HG03064 (cell line): ENCODE measurements around the gene NBAS.

ENCODE experiments used
- ATAC-seq: cut with Tn5 transposase; IDR thresholded peaks from one replicate; pipeline ENCODE4 v1.9.1; 2021; ENCODE audit warnings: low read depth; ENCODE audit not compliant: unreplicated experiment

Gene NBAS

DNA sequence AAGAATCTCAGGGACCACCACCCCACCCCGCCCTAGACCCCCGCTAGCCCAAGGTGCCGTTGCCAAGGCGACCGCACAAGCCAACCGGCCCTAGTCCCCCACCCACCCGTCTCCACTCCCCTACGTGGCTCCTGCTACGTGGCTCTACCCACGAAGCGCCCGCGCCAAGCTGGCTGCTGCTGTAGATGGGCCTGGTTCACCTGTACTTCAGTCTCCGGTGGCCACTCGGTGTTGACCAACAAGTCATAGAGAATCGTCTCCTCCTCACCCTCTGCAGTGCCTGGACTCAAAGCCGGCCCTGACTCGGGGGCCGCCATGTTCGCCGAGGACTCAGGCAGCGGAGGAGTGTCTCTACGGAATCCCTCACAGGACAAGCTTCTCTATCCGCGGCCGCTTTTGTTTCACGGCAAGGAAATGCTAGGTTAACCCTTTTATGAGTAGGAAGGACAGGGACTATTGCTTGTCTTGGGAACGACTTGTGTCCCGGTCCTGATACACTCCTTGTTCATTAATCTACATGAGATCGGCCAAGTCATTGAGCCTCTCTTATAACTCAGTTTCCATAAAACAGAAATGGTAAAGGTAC lies at the start of gene NBAS:
NBAS (minus strand) TSS at position 347 of the 586 bp plus-strand sequence; CDS start at position 317, 30 bp downstream.
- ATAC-seq: peak; percentile 89

- ATAC-seq: no peak
Measured at GRCh38 chr2:15610430-15610952, 49.4 kb upstream of the NBAS start.

DNA sequence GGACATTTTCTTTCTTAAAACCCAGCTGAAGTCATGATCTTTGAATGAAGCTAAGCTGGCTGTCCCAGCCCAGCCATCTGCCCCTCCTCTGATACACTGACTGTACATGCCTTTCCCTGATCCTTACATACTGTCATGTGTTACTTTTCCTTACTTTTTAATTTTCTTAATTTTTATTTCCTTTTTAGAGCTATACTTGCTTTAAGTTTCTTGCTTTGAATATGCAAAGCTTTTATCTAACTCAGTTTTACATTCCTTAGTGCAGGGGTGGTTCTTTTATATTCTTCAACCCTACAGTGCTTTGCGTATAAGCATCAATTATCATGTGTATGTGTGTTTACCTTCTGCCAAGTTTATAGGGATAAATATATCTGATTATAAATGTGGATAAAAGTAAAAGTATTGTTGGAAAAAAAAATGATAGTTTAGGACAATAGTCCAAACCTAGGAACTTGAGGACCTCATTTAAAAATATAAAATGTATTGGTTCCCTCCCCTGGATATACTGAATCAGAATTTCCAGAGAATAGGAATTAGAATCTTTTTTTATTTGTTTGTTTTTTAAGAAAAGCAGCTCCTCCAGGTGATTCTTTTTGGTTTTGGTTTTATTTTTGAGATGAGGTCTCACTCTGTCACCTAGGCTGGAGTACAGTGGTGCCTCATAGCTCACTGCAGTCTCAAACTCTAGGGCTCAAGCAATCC lies 48.4 kb upstream of the NBAS start:
- no peak for ATAC-seq

GRCh38 chr2:15608392-15608761 lies 47.2 kb upstream of the NBAS start:
- no peak for ATAC-seq

DNA sequence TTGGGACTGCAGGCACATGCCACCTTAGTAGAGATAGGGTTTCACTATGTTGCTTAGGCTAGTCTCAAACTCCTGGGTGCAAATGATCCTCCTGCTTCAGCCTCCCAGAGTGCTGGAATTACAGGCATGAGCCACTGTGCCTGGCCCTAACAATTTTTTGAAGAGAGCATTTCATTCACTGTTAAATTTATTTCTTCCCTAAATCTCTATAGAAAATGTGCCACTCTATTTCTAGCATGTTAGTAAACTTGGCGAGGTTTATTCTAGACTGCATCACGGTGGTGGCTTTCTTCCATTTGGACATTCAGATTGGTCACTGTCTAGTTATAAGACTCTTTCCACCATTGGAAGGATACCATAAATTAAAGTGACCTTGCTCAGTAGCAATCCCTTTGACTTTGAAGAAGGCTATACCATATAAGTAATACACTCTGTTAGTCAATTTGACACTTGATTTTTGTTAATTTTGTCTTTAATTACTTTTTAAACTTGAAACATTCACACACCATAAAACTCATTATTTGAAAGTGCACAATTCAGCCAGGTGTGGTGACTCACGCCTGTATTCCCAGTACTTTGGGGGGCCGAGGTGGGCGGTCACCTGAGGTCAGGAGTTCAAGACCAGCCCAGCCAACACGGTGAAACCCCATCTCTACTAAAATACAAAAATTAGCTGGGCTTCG lies 46.7 kb upstream of the NBAS start:
- no peak for ATAC-seq

GRCh38 chr2:15606481-15607441 lies 45.6 kb upstream of the NBAS start:
- no peak for ATAC-seq

DNA sequence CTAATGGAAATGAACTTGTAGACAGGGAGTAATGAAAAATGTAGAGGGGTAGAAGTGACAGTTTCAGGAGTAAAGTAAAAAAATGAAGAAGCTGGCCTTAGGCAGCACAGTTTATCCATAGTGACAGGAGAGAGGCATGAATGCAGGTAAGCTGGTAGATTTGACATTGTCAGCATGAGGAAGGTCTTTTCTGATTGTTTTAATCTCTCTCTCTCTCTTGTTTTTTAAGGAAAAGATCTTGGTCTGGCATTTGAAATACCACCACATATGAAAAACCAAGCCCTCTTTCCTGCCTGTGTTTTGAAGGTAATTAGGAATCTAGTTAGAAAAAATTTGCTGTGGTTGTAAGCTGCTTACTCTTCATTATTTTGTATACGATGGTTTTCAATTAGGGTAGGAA lies 44.6 kb upstream of the NBAS start:
- ATAC-seq: no peak

DNA sequence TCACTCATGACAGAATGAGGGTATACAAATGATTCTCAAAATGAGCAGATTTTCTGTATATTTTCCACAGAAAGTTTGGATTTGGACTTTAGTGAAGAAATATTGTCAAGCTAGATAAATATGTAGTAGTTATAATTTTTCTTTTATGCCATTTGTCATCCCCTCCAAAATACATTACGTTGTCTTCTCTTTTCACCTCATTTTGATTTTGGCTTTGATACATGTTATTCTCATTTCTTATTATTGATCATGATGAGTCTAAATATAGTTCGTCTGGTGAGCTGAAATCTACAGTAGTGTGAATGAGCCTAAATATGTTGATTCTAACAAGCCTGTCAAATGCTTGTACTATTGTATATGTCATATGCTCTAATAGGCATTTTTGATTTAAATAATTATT lies 42.8 kb upstream of the NBAS start:
- ATAC-seq: no peak

DNA sequence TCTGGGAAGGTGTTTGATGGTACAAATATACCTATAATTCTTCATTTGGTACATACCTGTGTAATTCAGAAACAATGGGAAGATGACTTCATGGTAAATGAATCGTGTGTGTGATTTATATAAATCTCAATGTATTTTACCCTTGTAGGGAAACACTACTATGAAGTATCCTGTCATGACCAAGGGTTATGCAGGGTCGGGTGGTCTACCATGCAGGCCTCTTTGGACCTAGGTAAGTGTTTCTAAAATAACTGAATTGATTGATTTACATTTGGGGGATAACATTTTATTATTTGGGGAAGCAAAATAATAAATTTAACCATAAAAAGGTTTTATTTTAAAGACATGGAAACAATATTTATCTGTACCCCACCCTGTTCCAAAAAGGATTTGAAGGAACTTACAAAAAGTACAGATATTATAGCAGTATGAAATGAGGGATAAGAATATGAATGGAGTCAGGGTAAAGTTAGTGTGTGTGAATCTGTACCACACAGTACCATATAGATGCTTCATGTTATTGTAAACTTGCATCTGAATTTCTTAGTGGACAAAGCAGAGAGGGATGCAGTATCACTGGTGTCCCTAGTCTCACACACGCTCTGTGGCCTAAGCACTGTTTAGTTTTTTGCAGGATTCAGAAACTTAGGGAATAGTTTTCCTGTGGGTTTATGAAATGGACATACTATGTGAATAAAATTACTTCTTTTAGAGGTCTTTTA lies 42.1 kb upstream of the NBAS start:
- no peak for ATAC-seq

GRCh38 chr2:15602393-15602792 lies 41.3 kb upstream of the NBAS start:
- no peak for ATAC-seq

GRCh38 chr2:15601681-15602080 lies 40.5 kb upstream of the NBAS start:
- ATAC-seq: no peak

DNA sequence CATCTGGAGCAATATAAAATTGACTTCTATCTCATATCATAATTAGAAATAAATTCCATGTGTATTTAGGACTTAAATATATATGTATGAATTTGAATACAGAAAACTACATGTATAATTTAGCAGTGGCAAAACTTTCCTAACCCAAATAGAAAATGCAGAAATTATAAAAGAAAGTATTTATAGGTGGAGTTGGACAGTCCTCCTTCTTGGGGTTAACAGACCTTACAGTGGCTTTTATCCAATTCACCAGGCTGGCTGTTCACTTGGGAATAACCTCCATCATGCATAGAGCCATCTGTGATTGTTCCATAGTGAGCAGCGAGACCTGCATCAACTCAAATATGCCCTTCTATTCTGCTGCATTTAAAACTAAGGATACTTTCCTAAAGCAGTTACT lies 38.9 kb upstream of the NBAS start:
- ATAC-seq: no peak

DNA sequence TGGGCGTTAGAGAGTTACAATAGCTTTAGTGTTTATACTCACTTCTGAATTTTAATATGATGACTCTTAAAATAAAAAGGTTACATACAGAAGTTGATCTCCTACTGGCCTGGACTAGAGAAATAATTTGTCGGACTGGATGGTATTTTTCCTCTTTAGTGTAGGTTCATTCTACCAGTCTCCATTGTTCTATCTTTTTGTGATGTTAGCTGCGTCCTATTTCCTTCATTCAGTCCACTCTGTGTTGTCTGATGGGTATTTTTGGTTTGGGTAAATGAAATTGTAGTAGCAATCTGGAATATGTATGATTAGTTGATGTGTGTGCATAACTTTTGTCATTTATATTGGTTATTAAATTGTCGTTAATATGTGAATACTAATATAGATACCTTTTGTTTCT lies 35.8 kb upstream of the NBAS start:
- no peak for ATAC-seq

DNA sequence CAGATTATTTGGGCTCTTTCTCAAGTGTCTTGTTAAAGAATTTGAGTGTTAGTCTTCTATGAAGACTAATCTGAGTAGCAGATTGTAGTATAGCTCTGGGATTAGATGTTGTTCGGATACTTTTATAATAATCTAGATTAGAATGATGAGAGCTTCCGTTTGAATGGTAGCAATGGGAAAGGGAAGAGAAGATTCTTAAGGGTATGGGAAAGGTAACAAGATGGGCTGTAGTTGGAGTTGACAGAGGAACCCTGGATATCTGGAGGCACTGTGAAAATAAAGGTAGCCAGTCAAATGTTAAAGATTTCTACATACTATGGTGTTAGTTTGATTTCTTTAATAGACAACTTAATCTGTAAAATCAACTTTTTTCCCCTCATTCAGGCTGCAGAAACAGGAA lies 35.2 kb upstream of the NBAS start:
- no peak for ATAC-seq

DNA sequence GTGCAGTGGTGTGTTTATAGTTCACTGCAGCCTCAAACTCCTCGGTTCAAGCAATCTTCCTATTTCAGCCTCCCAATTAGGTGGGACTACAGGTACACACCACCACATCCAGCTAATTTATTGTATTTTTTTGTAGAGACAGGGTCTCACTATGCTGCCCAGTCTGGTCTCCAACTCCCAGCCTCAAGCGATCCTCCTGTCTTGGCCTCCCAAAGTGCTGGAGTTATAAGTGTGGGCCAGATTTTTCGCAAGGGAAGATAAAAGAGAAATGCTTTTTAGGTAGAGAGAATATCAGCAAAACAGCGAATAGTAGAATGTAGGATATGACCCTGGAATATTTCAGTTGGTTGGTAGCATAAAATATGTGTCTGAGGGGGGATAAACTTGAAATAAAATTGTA lies 34.8 kb upstream of the NBAS start:
- no peak for ATAC-seq

- ATAC-seq: no peak
Measured at GRCh38 chr2:15595342-15595905, 34.3 kb upstream of the NBAS start.

DNA sequence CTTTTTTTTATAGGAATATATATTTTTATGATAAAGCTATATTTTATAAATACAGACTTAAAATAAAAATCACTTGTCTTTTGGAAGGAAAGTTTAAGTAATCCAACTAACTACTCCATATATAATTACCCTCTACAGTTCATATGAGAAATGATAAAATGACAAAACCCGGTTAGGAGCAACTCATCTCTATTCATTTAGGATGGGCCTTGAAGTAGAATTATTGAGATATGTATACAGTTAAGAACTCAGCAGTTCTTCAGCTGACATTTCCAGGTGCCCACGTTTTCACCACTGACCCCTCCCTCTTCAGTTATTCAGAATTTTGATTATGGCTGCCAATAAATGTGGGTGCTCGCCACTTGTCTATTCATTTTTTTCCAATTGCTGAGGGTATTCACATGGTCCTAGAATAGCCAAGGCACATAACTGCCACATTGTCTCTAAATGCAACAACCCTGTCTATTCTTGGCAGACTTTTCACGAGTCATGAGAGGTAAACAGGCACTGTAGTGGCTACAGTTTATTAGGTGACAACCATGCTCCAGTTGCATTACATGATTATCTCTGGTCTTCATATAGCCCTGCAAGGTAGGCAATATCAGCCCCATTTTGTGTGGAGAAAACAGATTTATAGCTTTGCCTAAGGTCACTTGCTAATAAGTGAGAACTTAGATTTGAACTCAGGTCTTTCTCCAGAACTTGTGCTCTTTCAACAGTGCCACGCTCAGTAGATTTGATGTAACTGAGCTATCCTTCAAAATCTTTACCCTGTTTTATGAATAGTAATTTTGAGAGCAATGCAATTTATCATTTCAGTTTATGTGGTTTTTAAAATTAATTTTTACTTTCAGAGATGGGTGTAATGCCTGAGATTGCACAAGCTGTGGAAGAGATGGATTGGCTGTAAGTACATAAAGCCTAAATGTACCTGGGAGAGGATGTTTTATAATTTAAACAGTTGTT lies 33.4 kb upstream of the NBAS start:
- no peak for ATAC-seq

GRCh38 chr2:15593327-15593705 lies 32.2 kb upstream of the NBAS start:
- ATAC-seq: no peak
